GM13976 (cell line): ENCODE data around the gene CNTD1.
"Not testable (repeated sequence)": the region's sequence is repeated elsewhere in the genome, so short reads cannot be mapped to it uniquely, and the experiment has no call there.

ENCODE experiments used
- DNase-seq: peaks from one replicate; pipeline ENCODE4 v3.0.0; 2012; ENCODE audit warnings: low spot score
- CTCF ChIP-seq: IDR thresholded peaks from 2 replicates; pipeline ENCODE4 v1.5.1; 2012; ENCODE audit warnings: borderline replicate concordance, mild to moderate bottlenecking; ENCODE audit not compliant: insufficient read depth; ENCODE audit errors: extremely low read depth, missing control alignments, control extremely low read depth
- in situ Hi-C: fragments of 300-500 bp; cut with MboI; formaldehyde crosslinking; loops from one replicate; pipeline ENCODE4 v1.12.0; 2022; ENCODE audit warnings: low sequenced_read_pairs, mixed read lengths, inconsistent platforms; ENCODE audit not compliant: unreplicated experiment

The CNTD1 gene

GRCh38 chr17:42846594-42847280 is 48.1 kb downstream of the CNTD1 start:
- TF ChIP-seq CTCF = no peak
- DNase-seq = no peak
- in situ Hi-C loops = no loop called here

GRCh38 chr17:42848093-42848492 is 49.4 kb downstream of the CNTD1 start:
- DNase-seq = no peak
- no peak for TF ChIP-seq CTCF
- in situ Hi-C loops = no loop called here

- no peak for DNase-seq
- in situ Hi-C loops = no loop called here
- TF ChIP-seq CTCF = no peak
Measured at GRCh38 chr17:42849031-42849430, 50.4 kb downstream of the CNTD1 start.

GRCh38 chr17:42849451-42850181 is 51.0 kb downstream of the CNTD1 start:
- TF ChIP-seq CTCF = no peak
- DNase-seq = no peak
- in situ Hi-C loops = no loop called here

- no peak for DNase-seq
- no peak for TF ChIP-seq CTCF
- in situ Hi-C loops = no loop called here
Measured at GRCh38 chr17:42850954-42851353, 52.3 kb downstream of the CNTD1 start, which contains the start of gene AOC3. TSS of gene AOC3 (plus strand) at chr17:42851199. CDS start at chr17:42851344, 145 bp downstream.

- in situ Hi-C loops, DNase-seq: not testable (repeated sequence)
Measured at GRCh38 chr17:42851371-42852240, 52.9 kb downstream of the CNTD1 start.
